Measurements from ENCODE around the gene DDX10. TPM values are rescaled to one million over a fixed set of nuclear protein-coding genes. Genes with fewer than 3 reads are reported as not detected.

The DDX10 gene
- total RNA-seq, 2 experiments from 2014 or later = 32.5 to 42.6 TPM

GRCh38 chr11:108871152-108871551 lies 206.3 kb downstream of the DDX10 start:
- Mint-ChIP-seq H3K36me3 (peaks cover 2% of the 10 kb centered on the region), H3K27me3 (no peaks in the 10 kb centered on the region), H3K27ac (no peak overlapping the region), H3K9me3 (ENCODE audit: low read depth) (no peaks in the 10 kb centered on the region), H3K4me1 (peaks cover 22% of the 10 kb centered on the region), H3K4me3 (no peak overlapping the region)
- DNase-seq (peak; percentile 56), ATAC-seq (no peak)
- CTCF ChIA-PET = interaction anchor here (0.9 to 2.4 kb wide), 3 partner anchors 130 to 173 kb away, joined by 3 to 14 read pairs (median 5); no protein-coding TSS in a partner anchor

GRCh38 chr11:108871867-108872266 lies 207.0 kb downstream of the DDX10 start:
- no peaks in the 10 kb centered on the region for H3K27me3 Mint-ChIP-seq
- H3K4me1 Mint-ChIP-seq = peaks cover 23% of the 10 kb centered on the region
- H3K4me3 Mint-ChIP-seq = no peak overlapping the region
- ATAC-seq = no peak
- no peak overlapping the region for H3K27ac Mint-ChIP-seq
- CTCF ChIA-PET = interaction anchor here (0.9 to 2.4 kb wide), 3 partner anchors 130 to 174 kb away, joined by 3 to 14 read pairs (median 5); no protein-coding TSS in a partner anchor
- H3K9me3 Mint-ChIP-seq (ENCODE audit: low read depth) = no peaks in the 10 kb centered on the region
- DNase-seq = no peak
- H3K36me3 Mint-ChIP-seq = peaks cover 2% of the 10 kb centered on the region

GRCh38 chr11:108872781-108873291 lies 208.0 kb downstream of the DDX10 start:
- DNase-seq (no peak), ATAC-seq (no peak)
- H3K4me1 Mint-ChIP-seq = peaks cover 23% of the 10 kb centered on the region
- no peaks in the 10 kb centered on the region for H3K27me3 Mint-ChIP-seq
- CTCF ChIA-PET = interaction anchor here (0.7 to 3.3 kb wide), 2 partner anchors 10 to 175 kb away, joined by 4 to 10 read pairs; no protein-coding TSS in a partner anchor
- no peak overlapping the region for H3K4me3 Mint-ChIP-seq
- no peak overlapping the region for H3K27ac Mint-ChIP-seq
- no peaks in the 10 kb centered on the region for H3K9me3 Mint-ChIP-seq (ENCODE audit: low read depth)
- H3K36me3 Mint-ChIP-seq = peaks cover 2% of the 10 kb centered on the region

DNA sequence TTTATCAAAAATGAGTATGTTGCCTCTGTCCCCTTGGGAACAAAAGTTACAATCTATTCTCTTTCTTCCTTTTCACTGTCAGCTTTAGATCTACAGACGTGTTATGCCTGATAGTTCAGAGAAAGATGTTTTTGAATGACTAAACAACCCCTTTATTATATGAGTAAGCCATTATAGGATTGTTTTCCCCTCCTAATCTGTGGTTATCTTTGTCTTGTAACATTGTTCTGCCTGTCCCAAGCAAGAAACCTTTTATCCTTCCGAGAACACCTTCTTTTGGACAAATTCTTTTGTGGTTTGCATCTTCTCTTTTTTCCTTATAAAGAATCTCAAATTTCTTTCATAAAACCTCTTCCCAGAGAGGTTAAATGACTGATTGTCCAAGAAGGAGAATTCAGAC lies 208.4 kb downstream of the DDX10 start:
- H3K27ac Mint-ChIP-seq = no peak overlapping the region
- H3K4me3 Mint-ChIP-seq = no peak overlapping the region
- no peaks in the 10 kb centered on the region for H3K27me3 Mint-ChIP-seq
- CTCF ChIA-PET = interaction anchor here (0.7 to 3.3 kb wide), 2 partner anchors 11 to 175 kb away, joined by 4 to 10 read pairs; no protein-coding TSS in a partner anchor
- no peaks in the 10 kb centered on the region for H3K9me3 Mint-ChIP-seq (ENCODE audit: low read depth)
- no peak for ATAC-seq
- H3K36me3 Mint-ChIP-seq = peaks cover 2% of the 10 kb centered on the region
- H3K4me1 Mint-ChIP-seq = peaks cover 23% of the 10 kb centered on the region
- DNase-seq = no peak

- no peak overlapping the region for H3K27ac Mint-ChIP-seq
- no peaks in the 10 kb centered on the region for H3K27me3 Mint-ChIP-seq
- DNase-seq = no peak
- H3K36me3 Mint-ChIP-seq = peaks cover 2% of the 10 kb centered on the region
- no peak for ATAC-seq
- H3K4me1 Mint-ChIP-seq = peaks cover 23% of the 10 kb centered on the region
- CTCF ChIA-PET = interaction anchor here (3.3 kb wide), 1 partner anchor 11 kb away, joined by 10 read pairs; no protein-coding TSS in a partner anchor
- H3K9me3 Mint-ChIP-seq (ENCODE audit: low read depth) = no peaks in the 10 kb centered on the region
- H3K4me3 Mint-ChIP-seq = no peak overlapping the region
Observed at GRCh38 chr11:108873941-108874340, 209.1 kb downstream of the DDX10 start.

GRCh38 chr11:108875134-108875533 lies 210.3 kb downstream of the DDX10 start:
- no peak for ATAC-seq
- no peak overlapping the region for H3K27ac Mint-ChIP-seq
- H3K36me3 Mint-ChIP-seq = peaks cover 2% of the 10 kb centered on the region
- DNase-seq = no peak
- CTCF ChIA-PET = interaction anchor here (1.1 to 3.3 kb wide), 3 partner anchors 9 to 177 kb away, joined by 4 to 10 read pairs (median 5); no protein-coding TSS in a partner anchor
- no peaks in the 10 kb centered on the region for H3K27me3 Mint-ChIP-seq
- H3K4me1 Mint-ChIP-seq = peaks cover 22% of the 10 kb centered on the region
- no peak overlapping the region for H3K4me3 Mint-ChIP-seq
- H3K9me3 Mint-ChIP-seq (ENCODE audit: low read depth) = no peaks in the 10 kb centered on the region

GRCh38 chr11:108877178-108877577 lies 212.3 kb downstream of the DDX10 start:
- Mint-ChIP-seq H3K27me3 (no peaks in the 10 kb centered on the region), H3K9me3 (ENCODE audit: low read depth) (no peaks in the 10 kb centered on the region), H3K36me3 (peaks cover 3% of the 10 kb centered on the region), H3K4me1 (peaks cover 17% of the 10 kb centered on the region), H3K27ac (no peak overlapping the region), H3K4me3 (no peak overlapping the region)
- CTCF ChIA-PET = no interaction called here
- DNase-seq (no peak), ATAC-seq (no peak)

- no peaks in the 10 kb centered on the region for H3K27me3 Mint-ChIP-seq
- no peak for DNase-seq
- H3K4me1 Mint-ChIP-seq = peaks cover 2% of the 10 kb centered on the region
- H3K9me3 Mint-ChIP-seq (ENCODE audit: low read depth) = no peaks in the 10 kb centered on the region
- H3K27ac Mint-ChIP-seq = no peak overlapping the region
- CTCF ChIA-PET = no interaction called here
- ATAC-seq = no peak
- no peak overlapping the region for H3K4me3 Mint-ChIP-seq
- H3K36me3 Mint-ChIP-seq = peaks cover 2% of the 10 kb centered on the region
Observed at GRCh38 chr11:108880510-108880909, 215.6 kb downstream of the DDX10 start.

- no peaks in the 10 kb centered on the region for H3K27me3 Mint-ChIP-seq
- H3K27ac Mint-ChIP-seq = no peak overlapping the region
- CTCF ChIA-PET = no interaction called here
- peaks cover 2% of the 10 kb centered on the region for H3K36me3 Mint-ChIP-seq
- H3K4me1 Mint-ChIP-seq = peaks cover under 1% of the 10 kb centered on the region
- H3K9me3 Mint-ChIP-seq (ENCODE audit: low read depth) = no peaks in the 10 kb centered on the region
- ATAC-seq = no peak
- no peak overlapping the region for H3K4me3 Mint-ChIP-seq
- no peak for DNase-seq
Observed at GRCh38 chr11:108881131-108881530, 216.3 kb downstream of the DDX10 start.

DNA sequence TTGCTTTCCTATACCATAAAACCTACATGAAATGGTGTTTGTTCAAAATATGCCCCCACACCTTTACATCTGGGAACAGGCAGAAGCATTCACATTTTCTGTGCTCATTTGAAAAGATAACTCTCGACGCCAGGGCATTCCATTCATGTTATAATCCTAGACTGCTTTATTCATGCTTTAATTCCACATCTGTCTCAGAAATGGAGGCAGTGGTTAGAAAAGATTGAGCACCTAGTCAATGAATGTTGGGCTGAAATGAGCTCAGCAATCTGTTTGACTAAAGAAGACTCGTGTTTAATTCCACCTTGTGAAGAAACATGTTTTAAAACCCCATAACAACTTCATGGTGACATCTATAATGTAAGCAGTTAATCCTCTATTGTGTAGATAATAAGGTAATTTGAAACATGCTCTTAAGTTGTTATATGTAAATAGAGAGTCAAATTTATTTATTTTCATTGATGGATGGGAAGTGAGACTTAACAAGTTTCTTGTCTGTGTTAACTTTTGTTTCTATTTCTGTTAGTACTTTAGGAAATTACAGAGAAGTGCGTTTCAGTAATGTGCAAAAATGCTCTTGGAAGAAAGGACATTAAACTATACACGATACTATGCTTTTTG lies 217.5 kb downstream of the DDX10 start:
- no peak for ATAC-seq
- CTCF ChIA-PET = no interaction called here
- Mint-ChIP-seq H3K27me3 (no peaks in the 10 kb centered on the region), H3K4me1 (peaks cover 2% of the 10 kb centered on the region), H3K4me3 (no peak overlapping the region), H3K36me3 (peaks cover 2% of the 10 kb centered on the region), H3K9me3 (ENCODE audit: low read depth) (no peaks in the 10 kb centered on the region), H3K27ac (no peak overlapping the region)
- no peak for DNase-seq

GRCh38 chr11:108886005-108886659 lies 221.3 kb downstream of the DDX10 start:
- ATAC-seq (no peak), DNase-seq (no peak)
- CTCF ChIA-PET = no interaction called here
- Mint-ChIP-seq H3K27me3 (no peaks in the 10 kb centered on the region), H3K4me1 (peaks cover 4% of the 10 kb centered on the region), H3K27ac (no peak overlapping the region), H3K36me3 (no peaks in the 10 kb centered on the region), H3K9me3 (ENCODE audit: low read depth) (no peaks in the 10 kb centered on the region), H3K4me3 (no peak overlapping the region)

DNA sequence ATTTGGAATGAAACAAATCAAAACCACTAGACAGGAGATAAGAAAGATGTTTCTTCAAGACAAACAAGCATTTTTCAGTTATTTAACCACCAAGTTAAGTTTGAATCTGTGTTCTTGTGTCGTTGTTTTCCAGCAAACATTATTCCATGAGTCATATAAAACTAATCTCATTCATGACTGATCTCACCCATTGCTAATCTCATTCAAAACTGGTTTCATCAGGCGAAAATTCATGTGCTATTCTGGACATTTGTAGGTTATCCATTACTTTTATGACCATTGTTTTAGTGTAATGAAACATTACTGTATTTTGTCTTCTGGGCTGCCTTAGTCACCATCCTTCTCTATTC lies 221.8 kb downstream of the DDX10 start:
- H3K4me1 Mint-ChIP-seq = peaks cover 4% of the 10 kb centered on the region
- CTCF ChIA-PET = no interaction called here
- no peaks in the 10 kb centered on the region for H3K27me3 Mint-ChIP-seq
- ATAC-seq (no peak), DNase-seq (no peak)
- H3K9me3 Mint-ChIP-seq (ENCODE audit: low read depth) = no peaks in the 10 kb centered on the region
- no peak overlapping the region for H3K27ac Mint-ChIP-seq
- H3K4me3 Mint-ChIP-seq = no peak overlapping the region
- no peaks in the 10 kb centered on the region for H3K36me3 Mint-ChIP-seq

DNA sequence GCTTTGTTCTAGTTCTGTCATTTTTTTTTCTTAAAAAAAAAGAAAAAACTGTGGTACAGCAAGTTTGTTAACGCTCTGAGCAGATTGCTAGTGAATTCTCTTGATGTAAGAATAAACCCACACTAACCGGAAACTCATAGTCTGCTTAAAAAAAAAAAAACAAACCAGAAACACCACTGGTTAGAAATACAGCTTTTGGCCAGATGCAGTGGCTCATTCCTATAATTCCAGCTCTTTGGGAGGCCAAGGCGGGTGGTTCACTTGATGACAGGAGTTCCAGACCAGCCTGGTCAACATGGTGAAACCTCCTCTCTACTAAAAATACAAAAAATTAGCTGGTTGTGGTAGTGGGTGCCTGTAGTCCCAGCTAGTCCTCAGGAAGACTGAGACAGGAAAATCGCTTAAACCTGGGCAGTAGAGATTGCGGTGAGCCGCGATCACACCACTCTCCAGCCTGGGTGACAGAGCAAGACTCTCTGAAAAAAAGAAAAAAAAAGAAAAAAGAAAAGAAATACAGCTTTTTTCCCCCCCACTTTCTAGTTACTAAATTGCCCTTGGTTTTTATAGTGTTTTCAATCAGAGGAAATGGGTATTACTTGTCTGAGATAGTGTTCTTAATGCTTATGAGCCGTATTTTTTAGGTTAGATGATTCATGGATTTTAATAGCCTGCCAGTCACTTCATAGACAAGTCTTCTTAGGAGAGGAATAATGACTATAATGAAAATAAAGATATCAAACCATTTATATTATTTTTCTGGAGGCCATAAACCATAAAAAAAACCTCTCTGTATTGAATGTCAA lies 222.8 kb downstream of the DDX10 start:
- H3K27ac Mint-ChIP-seq = no peak overlapping the region

More for the DNA sequence above, 222.8 kb downstream of the DDX10 start:
- DNase-seq (no peak), ATAC-seq (peak; percentile 45)
- no peak overlapping the region for H3K4me3 Mint-ChIP-seq
- peaks cover 4% of the 10 kb centered on the region for H3K4me1 Mint-ChIP-seq
- H3K36me3 Mint-ChIP-seq = no peaks in the 10 kb centered on the region
- CTCF ChIA-PET = no interaction called here
- no peaks in the 10 kb centered on the region for H3K27me3 Mint-ChIP-seq
- H3K9me3 Mint-ChIP-seq (ENCODE audit: low read depth) = no peaks in the 10 kb centered on the region
